Right hindlimb (tissue), 1 donor: ENCODE data around the gene CHTF18.
A peak's percentile ranks its signal among the peaks of the same experiment; 100 is the strongest.
"Not testable (repeated sequence)": the region's sequence is repeated elsewhere in the genome, so short reads cannot be mapped to it uniquely, and the experiment has no call there.

Source experiments
- DNase-seq: peaks from one replicate; pipeline ENCODE4 v3.0.0-alpha.2; 2018

CHTF18 gene

DNA sequence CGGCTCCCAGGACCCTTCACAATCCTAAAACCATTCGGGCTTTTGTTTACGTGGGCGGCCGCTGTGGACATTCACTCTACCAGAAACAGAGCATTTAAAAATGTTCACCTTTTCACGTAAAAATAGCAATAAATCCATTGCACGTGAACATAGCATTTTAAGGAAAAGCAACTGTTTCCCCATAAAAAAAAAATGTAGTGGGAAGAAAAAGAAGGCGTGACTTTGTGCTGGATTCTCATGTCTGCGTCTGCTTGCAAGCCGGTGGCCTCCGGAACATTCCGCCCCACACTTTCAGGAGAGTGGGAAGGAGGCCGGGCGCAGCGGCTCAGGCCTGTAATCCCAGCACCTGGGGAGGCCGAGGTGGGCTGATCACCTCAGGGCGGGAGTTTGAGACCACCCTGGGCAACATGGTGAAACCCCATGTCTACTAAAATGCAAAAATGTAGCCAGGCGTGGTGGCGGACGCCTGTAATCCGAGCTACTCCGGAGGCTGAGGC is 25.5 kb downstream of the CHTF18 start:
- no peak for DNase-seq

DNA sequence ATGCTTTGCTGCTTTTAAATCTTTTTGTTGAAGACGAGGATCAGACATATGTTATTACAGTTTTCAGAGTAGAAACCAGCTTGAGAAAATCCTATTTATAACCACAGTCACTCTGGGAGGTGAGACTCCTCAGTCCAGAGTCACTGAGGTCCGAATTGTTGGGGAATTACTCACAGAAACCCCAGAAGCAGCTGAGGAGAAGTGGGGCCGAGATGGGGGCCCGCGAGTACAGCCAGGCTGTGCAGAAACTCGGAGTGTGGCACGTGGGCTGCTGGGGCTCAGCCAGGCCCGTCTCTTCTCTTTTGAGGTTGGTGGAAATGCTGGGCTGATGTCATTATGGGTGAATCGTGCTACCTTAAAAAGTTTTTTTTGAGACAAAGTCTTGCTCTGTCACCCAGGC is 26.6 kb downstream of the CHTF18 start:
- no peak for DNase-seq

- no peak for DNase-seq
Observed at GRCh38 chr16:815861-816260, 27.4 kb downstream of the CHTF18 start.

- DNase-seq, result no peak
Observed at GRCh38 chr16:817001-817906, 28.8 kb downstream of the CHTF18 start.

DNA sequence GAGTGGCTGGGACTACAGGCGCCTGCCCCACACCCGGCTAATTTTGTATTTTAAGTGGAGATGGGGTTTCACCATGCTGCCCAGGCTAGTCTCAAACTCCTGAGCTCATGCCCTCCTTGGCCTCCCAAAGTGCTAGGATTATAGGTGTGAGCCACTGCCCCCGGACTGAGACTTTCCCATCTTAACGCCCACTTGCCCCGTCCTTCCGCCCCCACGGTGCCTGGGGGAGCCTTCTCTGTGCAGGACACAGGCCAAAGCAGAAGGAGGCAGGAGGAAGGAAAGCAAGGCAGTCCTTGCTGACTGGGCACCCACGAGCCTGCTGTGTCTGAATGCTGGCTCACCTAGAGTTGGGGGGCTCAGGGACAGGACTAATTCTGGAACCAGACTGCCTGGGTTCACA is 29.7 kb downstream of the CHTF18 start:
- DNase-seq, result no peak

DNA sequence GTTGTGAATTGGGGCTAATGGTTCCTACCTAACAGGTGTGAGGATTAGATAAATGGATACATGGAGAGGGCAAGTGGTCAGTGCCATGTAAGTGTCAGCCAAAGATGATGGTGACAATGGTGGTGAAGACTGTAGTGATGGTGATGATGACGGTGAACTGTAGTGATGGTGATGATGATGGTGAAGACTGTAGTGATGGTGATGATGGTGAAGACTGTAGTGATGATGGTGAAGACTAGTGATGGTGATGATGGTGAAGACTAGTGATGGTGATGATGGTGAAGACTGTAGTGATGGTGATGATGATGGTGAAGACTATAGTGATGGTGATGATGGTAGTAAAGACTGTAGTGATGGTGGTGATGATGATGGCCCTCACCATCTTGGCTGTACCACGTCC is 30.2 kb downstream of the CHTF18 start:
- DNase-seq, result no peak

DNA sequence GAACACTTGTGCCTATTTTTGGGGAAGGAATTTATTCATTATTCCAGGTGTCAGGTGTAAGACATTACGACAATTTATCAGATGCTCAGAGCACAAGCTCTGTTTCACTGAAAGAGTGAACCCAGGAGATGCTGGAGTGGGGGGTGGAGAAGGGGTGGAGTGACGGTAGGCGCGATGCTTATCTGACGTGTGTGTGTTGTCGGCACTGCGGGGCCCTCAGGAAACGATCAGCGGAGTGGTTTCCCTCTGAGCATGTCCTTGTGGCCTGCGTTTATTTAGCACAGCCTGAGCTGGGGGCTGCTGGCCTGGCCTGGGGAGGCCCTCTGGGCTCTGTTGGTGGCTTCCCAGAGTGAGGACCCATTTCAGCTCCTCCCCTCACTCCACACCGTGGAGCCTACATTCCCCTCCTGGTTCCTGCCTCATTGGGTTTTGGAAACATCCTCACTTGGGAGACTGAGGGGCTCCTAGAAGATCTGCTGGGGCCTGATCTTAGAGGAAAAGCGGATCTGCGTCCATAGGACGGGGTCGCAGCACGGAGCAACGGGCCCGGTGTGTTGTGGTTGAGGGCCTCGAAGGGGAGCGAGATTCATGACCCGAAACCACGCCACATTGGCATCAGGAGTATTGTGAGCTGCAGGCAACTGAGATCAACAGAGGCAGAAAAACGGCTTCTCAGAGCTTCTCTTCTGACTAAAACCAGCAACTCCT is 31.1 kb downstream of the CHTF18 start:
- no peak for DNase-seq

- not testable (repeated sequence) for DNase-seq
Observed at GRCh38 chr16:820044-820408, 31.6 kb downstream of the CHTF18 start.

GRCh38 chr16:820748-821147 is 32.3 kb downstream of the CHTF18 start:
- DNase-seq, result no peak

GRCh38 chr16:821751-822150 is 33.3 kb downstream of the CHTF18 start:
- no peak for DNase-seq

DNA sequence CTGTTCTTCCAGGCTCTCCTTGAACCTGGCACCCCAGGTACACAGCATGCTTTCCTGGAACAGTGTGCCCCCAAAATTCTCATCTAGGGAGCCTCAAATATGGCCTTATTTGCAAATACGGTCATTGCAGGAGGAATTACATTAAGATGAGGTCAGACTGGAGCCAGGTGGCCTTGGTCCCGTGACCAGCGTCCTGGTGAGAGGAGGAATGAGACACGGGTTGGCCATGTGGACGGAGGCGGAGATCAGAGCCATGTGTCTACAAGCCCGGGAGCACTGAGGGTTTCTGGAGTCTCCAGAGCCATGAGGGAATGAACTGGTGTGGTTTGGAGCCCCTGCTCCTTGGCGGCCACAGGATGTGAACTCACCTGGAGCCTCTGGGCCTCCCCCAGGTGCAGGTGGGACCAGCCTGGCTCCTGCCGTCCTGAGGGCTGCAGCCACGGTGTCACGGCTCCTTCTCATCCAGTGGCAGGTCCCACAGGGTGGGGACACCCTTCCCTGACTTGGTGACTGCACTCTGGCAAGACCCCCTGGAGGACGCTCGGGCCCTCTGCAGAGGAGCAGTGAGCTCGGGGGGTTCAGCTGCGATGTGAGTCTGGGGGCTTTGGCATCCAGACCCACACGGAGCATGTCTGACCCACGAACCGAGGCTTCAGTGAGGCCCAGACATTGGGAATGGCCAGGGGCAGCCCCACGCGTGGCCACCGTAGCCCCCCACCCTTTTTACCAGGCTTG is 33.9 kb downstream of the CHTF18 start:
- no peak for DNase-seq

DNA sequence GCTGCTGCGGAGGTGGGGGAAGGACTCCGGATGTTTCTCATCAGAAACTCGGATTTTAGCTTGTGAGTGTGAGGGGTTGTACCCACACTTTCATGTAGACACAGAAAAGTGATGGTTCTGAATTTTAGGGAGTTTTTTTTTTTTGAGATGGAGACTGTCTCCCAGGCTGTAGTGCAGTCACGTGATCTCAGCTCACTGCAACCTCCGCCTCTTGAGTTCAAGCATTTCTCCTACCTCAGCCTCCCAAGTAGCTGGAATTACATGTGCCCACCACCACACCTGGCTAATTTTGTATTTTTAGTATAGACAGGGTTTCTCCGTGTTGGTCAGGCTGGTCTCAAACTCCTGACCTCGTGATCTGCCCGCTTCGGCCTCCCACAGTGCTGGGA is 34.5 kb downstream of the CHTF18 start:
- no peak for DNase-seq

DNA sequence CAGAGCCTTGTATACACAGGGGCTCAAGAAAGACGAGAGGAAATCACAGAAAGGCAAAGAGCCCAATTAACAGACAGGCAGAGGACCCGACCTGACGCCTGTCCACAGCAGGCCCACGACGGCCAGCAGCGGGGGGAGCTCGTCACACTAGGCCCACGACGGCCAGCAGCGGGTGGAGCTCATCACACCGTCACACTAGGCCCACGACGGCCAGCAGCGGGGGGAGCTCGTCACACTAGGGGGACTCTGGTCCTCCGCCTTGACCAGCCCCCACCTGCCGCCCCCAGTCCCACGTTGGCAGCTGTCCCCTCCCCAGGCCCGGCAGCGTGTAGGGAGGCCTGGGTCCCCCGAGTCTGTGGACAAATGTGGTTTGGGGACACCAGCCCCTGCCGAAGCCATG is 35.8 kb downstream of the CHTF18 start:
- DNase-seq, result no peak

GRCh38 chr16:824601-825000 is 36.2 kb downstream of the CHTF18 start:
- DNase-seq, result no peak

DNA sequence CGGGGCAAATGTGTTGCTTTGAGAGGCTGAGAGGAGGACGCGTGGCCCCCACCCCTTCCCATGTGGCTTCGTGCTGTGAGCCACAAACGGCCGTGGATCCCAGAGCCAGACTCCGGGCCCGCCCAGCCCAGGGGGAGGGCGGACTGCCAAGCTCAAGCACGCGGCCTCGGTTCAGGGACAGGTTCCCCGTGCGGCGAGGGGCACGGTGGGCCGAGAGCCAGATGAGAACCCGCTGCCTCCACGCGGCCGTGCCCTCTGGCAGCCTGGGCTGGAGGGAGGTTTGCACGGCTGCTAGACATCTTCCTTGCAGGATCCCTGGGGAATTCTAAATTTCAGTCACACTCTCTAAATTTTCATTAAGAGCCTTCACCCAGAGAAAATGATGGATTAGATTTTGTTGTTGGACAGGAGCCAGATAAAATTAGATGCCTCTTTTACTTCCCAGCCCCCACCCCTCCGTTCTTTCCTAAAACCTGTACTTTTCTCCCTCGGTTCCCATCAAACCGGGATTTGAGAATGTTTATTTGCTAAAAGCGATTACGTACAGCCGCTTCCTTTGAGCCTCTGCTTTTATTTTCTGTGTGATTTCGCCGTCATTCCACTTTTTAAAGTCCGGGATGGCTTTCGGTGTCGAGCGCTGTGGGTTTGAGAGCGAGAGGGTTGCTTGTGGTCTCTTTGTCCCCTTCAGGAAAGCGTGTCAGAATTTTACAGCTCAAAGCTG is 37.1 kb downstream of the CHTF18 start:
- DNase-seq, result peak; percentile 77

- no peak for DNase-seq
Observed at GRCh38 chr16:827513-827912, 39.1 kb downstream of the CHTF18 start.

DNA sequence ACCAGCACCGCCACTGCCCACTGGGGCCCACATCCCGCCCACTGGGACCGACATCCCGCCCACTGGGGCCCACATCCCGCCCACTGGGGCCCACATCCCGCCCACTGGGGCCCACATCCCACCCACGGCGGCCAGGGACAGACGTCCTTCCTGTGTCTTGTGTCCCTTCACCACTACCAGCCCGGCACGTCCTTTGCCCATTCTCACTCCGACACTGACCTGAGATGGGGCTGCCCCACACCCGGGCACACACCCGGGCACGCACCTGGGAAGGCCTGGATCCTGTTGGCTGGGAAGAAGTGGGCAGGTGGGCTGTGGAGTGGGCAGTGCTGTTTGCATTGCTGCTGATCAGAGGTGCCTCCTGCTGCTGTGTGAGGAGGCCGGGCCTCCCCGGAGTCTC is 40.5 kb downstream of the CHTF18 start:
- DNase-seq, result no peak

DNA sequence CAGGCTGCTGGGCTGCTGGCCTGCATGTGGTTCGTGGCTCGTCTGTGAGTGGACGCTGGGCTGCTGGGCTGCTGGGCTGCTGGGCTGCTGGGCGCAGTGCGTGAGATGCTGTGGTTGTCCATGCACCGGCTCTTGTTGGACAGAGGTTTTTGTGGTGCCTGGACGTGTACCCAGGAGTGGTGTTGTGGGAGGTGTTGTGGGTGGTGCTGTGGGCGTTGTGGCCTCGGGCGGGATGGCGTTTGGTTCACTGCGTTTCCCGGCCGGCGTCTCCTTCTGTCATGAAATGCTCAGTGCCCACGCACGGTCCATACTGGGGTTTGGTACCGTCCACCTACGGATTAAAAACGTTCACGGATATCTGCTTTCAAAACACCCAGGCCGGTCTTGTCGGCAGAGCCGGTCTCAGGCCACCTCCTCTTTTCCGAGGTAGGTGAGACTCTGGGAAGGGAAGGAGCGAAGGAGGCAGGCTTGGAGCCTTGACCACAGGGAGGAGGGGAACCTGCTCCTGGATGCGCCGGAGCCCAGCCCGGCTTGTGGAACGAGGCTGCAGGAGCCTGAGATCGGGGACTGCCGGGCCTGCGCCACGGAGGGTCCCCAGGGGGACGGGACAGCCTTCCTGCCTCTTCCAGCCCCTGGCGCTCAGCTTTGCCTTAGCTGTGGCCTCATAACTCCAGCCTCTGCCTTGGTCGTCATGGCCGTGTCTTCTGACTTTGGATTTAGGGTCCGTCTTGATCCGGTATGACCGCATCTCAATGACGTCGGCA is 41.9 kb downstream of the CHTF18 start:
- DNase-seq, result no peak

DNA sequence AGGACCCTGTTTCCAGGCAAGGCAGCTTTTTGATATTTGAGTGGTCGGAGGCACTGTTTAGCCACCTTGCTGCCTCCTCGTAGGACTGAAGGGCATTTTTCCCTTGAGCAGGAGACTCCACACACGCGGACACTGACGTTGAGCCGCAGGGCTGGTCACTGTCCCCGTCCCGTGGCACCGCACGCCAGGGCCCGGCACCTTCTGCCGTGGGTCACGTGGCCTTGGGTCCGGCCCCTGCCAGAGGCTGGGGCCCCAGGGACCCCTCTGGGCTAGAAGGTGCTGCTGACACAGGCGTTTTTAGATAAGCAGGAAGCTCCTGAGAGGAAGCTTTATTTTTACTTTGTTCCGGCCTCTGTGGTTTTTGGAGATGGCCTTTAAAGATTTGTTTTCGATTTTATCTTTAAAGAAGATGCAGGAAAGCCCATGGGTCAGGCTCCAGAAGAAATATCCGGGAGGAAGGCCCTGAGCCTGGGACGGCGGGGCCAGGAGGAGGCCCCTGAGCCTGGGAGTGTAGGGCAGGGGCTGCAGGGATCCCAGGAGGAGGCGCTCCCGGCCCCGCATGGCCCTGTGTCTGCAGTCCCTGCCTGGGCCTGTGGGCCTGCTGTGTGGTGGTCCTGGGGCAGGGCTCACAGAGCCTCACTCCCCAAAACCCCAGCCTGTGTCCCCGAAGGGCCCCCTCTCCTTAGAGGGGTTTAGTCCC is 42.6 kb downstream of the CHTF18 start:
- DNase-seq, result no peak

DNA sequence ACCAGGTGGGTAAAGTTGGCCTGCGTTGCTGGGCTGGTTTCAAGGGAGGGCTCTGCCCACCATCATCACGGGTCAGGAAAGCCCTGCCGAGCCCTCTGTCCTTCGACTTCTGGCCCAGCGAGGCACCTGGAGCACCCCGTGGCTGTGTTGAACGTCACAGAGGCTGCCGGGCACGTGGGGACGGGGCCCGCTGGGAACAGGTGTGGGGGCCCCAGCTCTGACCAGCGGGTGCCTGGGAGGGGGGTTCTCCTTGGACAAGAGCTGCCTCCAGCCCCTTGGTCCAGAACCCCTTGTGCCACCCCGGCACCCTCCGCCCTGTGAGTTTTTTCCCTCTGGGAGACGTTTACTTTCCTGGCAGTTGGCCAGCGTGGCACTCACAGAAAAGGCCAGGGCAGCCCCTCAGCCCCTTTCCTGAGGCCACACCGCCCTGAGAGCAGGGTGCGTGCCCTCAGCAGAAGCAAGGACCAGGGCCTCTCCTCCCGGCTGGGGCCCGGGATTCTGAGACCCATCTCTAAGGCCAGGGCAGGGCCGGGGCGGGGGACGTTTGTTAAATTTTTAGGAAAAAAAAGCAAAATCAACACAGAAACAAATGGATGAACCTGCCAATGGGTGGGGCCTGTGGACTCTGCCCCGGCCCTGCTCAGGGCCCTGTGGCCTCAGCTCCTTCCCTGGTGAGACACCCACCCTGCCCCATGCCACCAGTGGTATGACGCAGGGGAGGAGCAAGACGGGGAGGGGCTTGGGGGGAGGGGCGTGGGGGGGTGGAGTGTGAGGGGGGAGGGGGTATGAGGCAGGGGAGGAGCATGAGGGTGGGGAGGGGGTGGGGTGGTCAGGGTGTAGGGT is 43.4 kb downstream of the CHTF18 start:
- DNase-seq, result no peak
